Adrenal gland (tissue), 12 donors: ENCODE measurements around the gene OR1D5. TPM values are rescaled to one million over a fixed set of nuclear protein-coding genes. Genes with fewer than 3 reads are reported as not detected.
"Not testable (repeated sequence)": the region's sequence is repeated elsewhere in the genome, so short reads cannot be mapped to it uniquely, and the experiment has no call there.

Experiments
- DNase-seq, 7 donors: peaks; one replicate each; pipeline ENCODE4 v3.0.0-alpha.2; 2019 to 2020
- H3K27ac ChIP-seq, 5 donors: fragments of 200-600 bp; sonication (generic) in 4 of 5; 1 replicate in 3 of 5; 2 replicates in 2 of 5; pipeline versions ENCODE4 v1.5.1 to v1.8.0; 2016 to 2020; ENCODE audit warnings: mild to moderate bottlenecking in 1 of 5
- H3K27me3 ChIP-seq: fragments of 200-600 bp; 2 replicates; pipeline ENCODE4 v1.8.0; 2021
- H3K36me3 ChIP-seq, 2 donors: fragments of 200-600 bp; replicated peaks in 1 of 2; 1 replicate in 1 of 2; 2 replicates in 1 of 2; pipeline versions ENCODE4 v1.5.1 to v1.8.0; 2018 to 2022
- H3K4me1 ChIP-seq, 2 donors: fragments of 200-600 bp; replicated peaks in 1 of 2; 1 replicate in 1 of 2; 2 replicates in 1 of 2; pipeline versions ENCODE4 v1.5.1 to v1.8.0; 2018 to 2021
- H3K4me3 ChIP-seq, 4 donors: fragments of 200-600 bp; sonication (generic) in 3 of 4; one replicate each; pipeline ENCODE4 v1.5.1; 2016 to 2018
- H3K9me3 ChIP-seq, 3 donors: fragments of 200-600 bp; sonication (generic) in 1 of 3; replicated peaks in 1 of 3; 1 replicate in 2 of 3; 2 replicates in 1 of 3; pipeline versions ENCODE4 v1.5.1 to v1.8.0; 2016 to 2021
- POLR2A ChIP-seq, 2 donors: fragments of 450-650 bp; IDR thresholded peaks; one replicate each; pipeline ENCODE4 v1.6.1; 2017; ENCODE audit warnings: antibody characterized with exemption in 2 of 2, mild to moderate bottlenecking in 2 of 2, moderate library complexity in 1 of 2
- WGBS, 4 donors: extraction: QIAGEN DNeasy Blood & Tissue Kit in 2 of 4; methylation state at CpG; one replicate each; pipeline versions ENCODE4 v1.1.5 to v1.1.7; 2013 to 2017; 5-methylcytosine and 5-hydroxymethylcytosine counted together
- intact Hi-C, 2 donors: fragments of 100-400 bp; cut with DNase I; formaldehyde crosslinking; loops; one replicate each; pipeline versions ENCODE4 v1.14.1 to v1.15.0; 2022 to 2023
- polyA plus RNA-seq, 3 donors: library from polyadenylated mRNA; stranded (reverse); fragments of 200-250 nt in 2 of 3; fragments of 350-450 nt in 1 of 3; fragmentation: Illumina TruSeq in 1 of 3; extraction: RNeasy Lipid Tissue Mini Kit (QIAGEN cat#74804) in 1 of 3; gene quantifications; one replicate each; pipeline ENCODE4 v1.2.3, GENCODE V29; 2013 to 2014
- total RNA-seq, 9 donors: library from RNA; depleted of rRNA in 4 of 9; stranded (reverse); fragments of >200 nt in 4 of 9; fragments of 120-200 nt in 1 of 9; fragmentation: NEBNext Ultra II Directional in 1 of 9; extraction: Animal tissue kit (Norgen Biotek cat#: 25700) in 1 of 9; gene quantifications; one replicate each; pipeline versions ENCODE4 v1.1.0 to v1.2.4, GENCODE V29; 2013 to 2023
- TF ChIP-seq, protein P1 (sequence below), 6 experiments: fragments of 450-650 bp in 4 of 6; fragments of 200-600 bp in 2 of 6; sonication (generic) in 1 of 6; IDR thresholded peaks; 1 replicate in 5 of 6; 2 replicates in 1 of 6; pipeline versions ENCODE4 v1.5.1 to v1.8.0; 2016 to 2021; ENCODE audit warnings: antibody characterized with exemption in 6 of 6, mild to moderate bottlenecking in 2 of 6, moderate library complexity in 1 of 6
- donor health status: healthy with polysubstance abuse.
- donor health status: Bipolar disorder and iron deficiency.
- donor health status: DM: yes; HTN: yes; CAD: no.
- donor health status: DM: no; HTN: no; CAD: no.
- donor health status: DM: no; HTN: no; CAD: no.
- donor health status: DM: yes; HTN: yes; CAD: no.

OR1D5 gene
- total and polyA plus RNA-seq, 12 donors: not detected

DNA sequence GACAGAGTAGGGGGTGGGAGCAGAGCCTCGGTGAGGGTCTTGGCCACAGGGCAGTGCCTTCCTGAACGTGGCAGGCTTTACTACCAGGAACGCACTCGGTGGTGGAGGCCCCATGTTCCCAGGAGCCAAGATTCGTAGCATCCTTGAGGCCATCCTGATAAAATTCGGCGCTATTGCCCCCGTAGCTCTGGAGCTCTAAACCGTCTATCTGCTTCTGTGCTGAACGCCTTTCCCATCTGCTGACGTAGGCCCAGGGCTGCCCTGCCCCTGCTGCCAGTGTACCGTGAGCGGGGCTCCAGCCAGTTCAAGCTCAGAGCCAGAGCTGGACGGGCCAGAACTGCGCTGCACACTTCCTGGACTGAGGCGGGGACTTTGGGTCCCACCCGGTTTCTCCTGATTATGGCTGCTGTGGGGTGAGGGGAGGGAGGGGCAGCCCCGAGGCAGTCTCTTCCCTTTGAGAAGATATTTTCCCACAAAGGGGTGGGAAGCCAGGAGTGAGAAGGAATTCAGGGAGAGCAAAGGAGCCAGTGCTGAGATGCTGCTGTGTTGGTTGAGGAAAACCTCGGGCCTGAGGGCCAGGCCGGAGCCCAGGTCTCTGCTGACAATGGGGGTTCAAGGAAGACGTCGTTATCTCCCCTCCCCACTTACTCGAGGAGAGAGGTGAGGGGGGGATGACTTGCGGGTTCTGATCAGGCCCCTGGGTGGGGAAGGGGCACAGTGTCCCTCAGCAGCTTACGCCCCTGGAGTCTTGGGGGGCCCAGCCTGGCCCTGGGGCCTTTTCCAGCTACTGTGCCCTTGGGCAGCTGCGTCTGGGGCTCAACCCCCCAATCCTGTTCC is 29.4 kb downstream of the OR1D5 start:
- peak in 2 of 7 donors; percentile 9 to 31 for DNase-seq
- Histone ChIP-seq H3K4me1 (no peaks in the 10 kb centered on the region), H3K9me3 (no peaks in the 10 kb centered on the region), H3K4me3 (no peak overlapping the region), H3K27ac (no peak overlapping the region), H3K36me3 (no peaks in the 10 kb centered on the region), H3K27me3 (no peaks in the 10 kb centered on the region)
- intact Hi-C loops: no loop called here
- WGBS, 4 donors: 78 to 86% (median 80%) methylated on average over 16 to 26 of the region's 26 CpGs
- no peak for TF ChIP-seq POLR2A (IDR thresholded peaks at IDR 0.05)
- TF ChIP-seq, protein P1, sequence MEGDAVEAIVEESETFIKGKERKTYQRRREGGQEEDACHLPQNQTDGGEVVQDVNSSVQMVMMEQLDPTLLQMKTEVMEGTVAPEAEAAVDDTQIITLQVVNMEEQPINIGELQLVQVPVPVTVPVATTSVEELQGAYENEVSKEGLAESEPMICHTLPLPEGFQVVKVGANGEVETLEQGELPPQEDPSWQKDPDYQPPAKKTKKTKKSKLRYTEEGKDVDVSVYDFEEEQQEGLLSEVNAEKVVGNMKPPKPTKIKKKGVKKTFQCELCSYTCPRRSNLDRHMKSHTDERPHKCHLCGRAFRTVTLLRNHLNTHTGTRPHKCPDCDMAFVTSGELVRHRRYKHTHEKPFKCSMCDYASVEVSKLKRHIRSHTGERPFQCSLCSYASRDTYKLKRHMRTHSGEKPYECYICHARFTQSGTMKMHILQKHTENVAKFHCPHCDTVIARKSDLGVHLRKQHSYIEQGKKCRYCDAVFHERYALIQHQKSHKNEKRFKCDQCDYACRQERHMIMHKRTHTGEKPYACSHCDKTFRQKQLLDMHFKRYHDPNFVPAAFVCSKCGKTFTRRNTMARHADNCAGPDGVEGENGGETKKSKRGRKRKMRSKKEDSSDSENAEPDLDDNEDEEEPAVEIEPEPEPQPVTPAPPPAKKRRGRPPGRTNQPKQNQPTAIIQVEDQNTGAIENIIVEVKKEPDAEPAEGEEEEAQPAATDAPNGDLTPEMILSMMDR (IDR thresholded peaks at IDR 0.05): no peak

DNA sequence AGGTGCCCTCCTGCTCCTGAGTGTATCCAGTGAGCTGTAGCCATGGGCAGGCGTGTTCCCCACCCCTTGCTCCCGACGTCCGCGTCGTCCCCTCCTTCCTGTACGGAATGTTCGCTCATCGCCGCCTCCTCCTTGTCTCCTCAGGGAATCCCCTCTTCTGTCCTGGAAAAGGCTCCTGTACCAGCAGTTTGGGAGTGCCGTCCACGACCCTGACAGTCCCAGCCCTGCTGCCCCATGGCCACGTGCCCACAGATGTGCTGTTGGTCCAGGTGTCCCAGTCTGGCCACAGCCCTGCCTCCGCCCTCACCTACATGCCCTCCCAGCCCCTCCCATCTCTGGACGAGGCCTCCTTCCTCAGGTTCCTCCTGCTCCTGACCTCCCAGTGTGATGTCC is 30.2 kb downstream of the OR1D5 start:
- Histone ChIP-seq H3K36me3 (no peaks in the 10 kb centered on the region), H3K4me3 (no peak overlapping the region), H3K27ac (no peak overlapping the region), H3K9me3 (no peaks in the 10 kb centered on the region), H3K27me3 (no peaks in the 10 kb centered on the region), H3K4me1 (no peaks in the 10 kb centered on the region)
- TF ChIP-seq POLR2A (IDR thresholded peaks at IDR 0.05): no peak
- TF ChIP-seq, protein P1 (IDR thresholded peaks at IDR 0.05): no peak
- DNase-seq: peak in 1 of 7 donors; percentile 39
- intact Hi-C loops: no loop called here
- WGBS, 4 donors: 78 to 89% (median 85%) methylated on average over 15 of the region's 15 CpGs

DNA sequence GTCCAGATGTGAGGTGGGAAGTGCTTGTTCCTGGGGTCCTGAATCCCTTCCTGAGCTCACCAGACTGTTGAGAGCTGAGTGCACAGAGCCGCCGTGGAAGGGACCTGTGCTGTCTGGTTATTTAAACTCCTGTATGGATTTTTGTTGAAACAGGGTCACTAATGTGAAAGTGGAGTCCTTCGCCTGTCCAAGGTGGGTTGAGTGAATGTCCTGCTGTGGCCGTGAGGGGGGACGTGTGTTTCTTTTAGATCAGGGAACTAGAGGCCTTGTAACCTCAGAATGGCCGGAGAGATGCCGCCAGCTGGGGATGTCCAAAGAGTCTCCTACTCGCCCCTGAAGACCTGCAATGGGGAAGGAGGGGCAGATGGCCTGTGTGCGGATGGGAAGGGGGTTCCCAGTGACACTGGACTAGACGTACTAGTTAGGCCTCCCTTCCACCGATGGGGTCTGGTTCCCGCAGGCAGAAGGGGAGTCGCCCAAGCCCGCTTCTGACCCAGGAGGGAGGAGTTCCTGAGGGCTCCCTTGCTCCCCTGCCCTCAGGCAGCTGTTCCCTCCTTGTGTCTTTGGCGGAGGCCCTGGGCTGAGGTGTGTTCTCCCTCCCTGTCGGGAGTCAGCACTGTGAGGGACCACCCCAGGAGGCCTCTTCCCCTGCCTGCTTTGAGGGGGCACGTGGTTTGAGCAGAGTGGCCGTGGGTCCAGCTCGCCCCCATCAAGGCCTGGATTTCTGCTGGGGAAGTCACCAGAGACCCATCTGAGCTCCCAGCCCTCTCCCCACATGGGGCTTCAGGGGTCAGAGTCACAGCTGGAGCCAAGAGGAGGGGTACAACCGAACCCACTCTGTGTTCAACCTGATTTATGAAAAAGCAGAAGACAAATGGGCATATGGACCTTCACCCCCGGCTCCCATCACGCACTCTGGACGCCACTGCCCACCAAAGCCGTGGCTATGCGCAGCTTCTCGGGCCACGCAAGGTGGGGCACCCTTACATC is 30.9 kb downstream of the OR1D5 start:
- intact Hi-C loops: no loop called here
- no peaks in the 10 kb centered on the region for H3K27me3 ChIP-seq
- WGBS, 4 donors: 80 to 90% (median 86%) methylated on average over 24 to 27 of the region's 27 CpGs
- no peaks in the 10 kb centered on the region for H3K4me1 ChIP-seq
- DNase-seq: peak in 2 of 7 donors; percentile 9 to 17
- no peaks in the 10 kb centered on the region for H3K9me3 ChIP-seq
- no peaks in the 10 kb centered on the region for H3K36me3 ChIP-seq
- TF ChIP-seq, protein P1 (IDR thresholded peaks at IDR 0.05): no peak
- no peak for TF ChIP-seq POLR2A (IDR thresholded peaks at IDR 0.05)
- no peak overlapping the region for H3K27ac ChIP-seq
- H3K4me3 ChIP-seq: no peak overlapping the region

DNA sequence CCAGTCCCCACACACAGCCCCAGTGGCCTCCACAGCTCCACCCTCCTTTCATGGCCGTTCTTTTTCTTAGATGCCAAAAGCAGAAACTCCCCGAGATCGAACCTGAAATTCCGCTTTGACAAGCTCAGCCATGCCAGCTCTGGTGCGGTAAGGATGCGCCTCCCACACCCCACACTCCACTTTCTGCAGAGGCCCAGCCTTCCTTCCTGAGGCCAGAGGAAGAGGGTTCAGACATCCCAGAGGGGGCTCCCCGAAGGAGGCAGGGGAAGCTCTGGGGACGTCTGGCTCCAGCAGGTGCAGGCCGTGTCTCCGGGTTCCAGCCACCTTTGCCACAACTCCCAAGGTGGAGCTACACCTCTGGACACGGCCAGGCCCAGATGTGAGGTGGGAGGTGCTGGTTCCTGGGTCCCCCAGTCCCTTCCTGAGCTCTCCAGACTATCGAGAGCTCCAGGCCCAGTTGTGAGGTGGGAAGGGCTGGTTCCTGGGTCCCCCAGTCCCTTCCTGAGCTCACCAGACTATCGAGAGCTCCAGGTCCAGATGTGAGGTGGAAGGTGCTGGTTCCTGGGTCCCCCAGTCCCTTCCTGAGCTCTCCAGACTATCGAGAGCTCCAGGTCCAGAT is 32.4 kb downstream of the OR1D5 start:
- H3K36me3 ChIP-seq, H3K9me3 ChIP-seq, H3K4me3 ChIP-seq, H3K4me1 ChIP-seq, H3K27me3 ChIP-seq, intact Hi-C loops: not testable (repeated sequence)
- peak in 1 of 7 donors; percentile 36 for DNase-seq
- H3K27ac ChIP-seq: peak overlapping the region in 1 of 5 donors; percentile 27
- 79 to 87% (median 85%) methylated on average over 8 to 14 of the region's 14 CpGs for WGBS, 4 donors
